Measurements from ENCODE around the gene UBE4B. TPM values are rescaled to one million over a fixed set of nuclear protein-coding genes. Genes with fewer than 3 reads are reported as not detected.

Gene UBE4B
- total and polyA plus RNA-seq, 2 of the 4 experiments (the other 2 are of a cell fraction), result 26.5 to 39.3 TPM

GRCh38 chr1:10033359-10033845 lies 644 bp downstream of the UBE4B start:
- Histone ChIP-seq H2BK15ac (ENCODE audit: low read depth, low read length) (peak overlapping the region; percentile 47; the same call in 2 of the 3 replicates), H3K4ac (ENCODE audit: low read depth, low read length) (peak overlapping the region; percentile 74), H2BK5ac (ENCODE audit: low read depth, low read length, poor library complexity, severe bottlenecking) (peak overlapping the region; percentile 68), H3K4me2 (ENCODE audit: low read depth, low read length) (peak overlapping the region; percentile 82), H3K23ac (ENCODE audit: low read depth, low read length) (peak overlapping the region; percentile 97), H3K4me1 (ENCODE audit: control insufficient read depth, insufficient read depth, low read length) (peaks cover 6% of the 10 kb centered on the region; the same call in 1 of the 2 replicates), H3K9me3 (ENCODE audit: control insufficient read depth, insufficient read depth, low read length) (no peaks in the 10 kb centered on the region), H3K27me3 (ENCODE audit: control insufficient read depth, insufficient read depth, low read length) (no peaks in the 10 kb centered on the region), H3K56ac (ENCODE audit: extremely low read depth, insufficient read depth, low read length) (peak overlapping the region; percentile 86), H2AK5ac (ENCODE audit: low read depth, low read length) (peak overlapping the region; percentile 89), H3K36me3 (ENCODE audit: control insufficient read depth, insufficient read depth, low read length) (no peaks in the 10 kb centered on the region), H3K14ac (replicated peaks; ENCODE audit: low read depth, low read length) (peak overlapping the region; percentile 65), H3K27ac (ENCODE audit: insufficient read depth, low read length) (peak overlapping the region; percentile 84), H2BK20ac (ENCODE audit: low read depth, low read length) (peak overlapping the region; percentile 66), H4K20me1 (ENCODE audit: insufficient read depth, low read length) (peaks cover 5% of the 10 kb centered on the region; the same call in 1 of the 2 replicates), H3K9me1 (ENCODE audit: insufficient read depth, low read length) (no peaks in the 10 kb centered on the region), H4K8ac (ENCODE audit: low read depth in 2 of 2, low read length in 2 of 2) (peak overlapping the region; percentile 73 to 82), H4K5ac (ENCODE audit: low read depth, low read length) (peak overlapping the region; percentile 2), H2AFZ (replicated peaks; ENCODE audit: low read length, poor library complexity) (peak overlapping the region; percentile 91), H2AK9ac (replicated peaks; ENCODE audit: low read depth, low read length, poor library complexity) (peak overlapping the region; percentile 72), H3K9ac (ENCODE audit: low read depth, low read length) (peak overlapping the region; percentile 83), H2BK120ac (ENCODE audit: low read depth, low read length) (peak overlapping the region; percentile 70), H4K91ac (ENCODE audit: insufficient read depth, low read depth, low read length) (peak overlapping the region; percentile 53), H3K18ac (ENCODE audit: low read depth, low read length) (peak overlapping the region; percentile 5; the same call in 1 of the 2 replicates), H3K4me3 (ENCODE audit: insufficient read depth, low read depth, low read length) (peak overlapping the region; percentile 70), H3K79me1 (ENCODE audit: low read depth in 1 of 2, low read length in 2 of 2) (peaks cover 1 to 28% of the 10 kb centered on the region in 2 experiments; a peak in 2 of 4 replicates)
- dilution Hi-C loops (cut with HindIII; ENCODE audit: low sequenced_read_pairs, unreplicated experiment), result no loop called here
- ATAC-seq (ENCODE audit: low read depth) (peak; percentile 28), DNase-seq (peak; percentile 25)
- TF ChIP-seq BHLHE40 (IDR thresholded peaks at IDR 0.05; ENCODE audit: low read depth, low read length), result no peak
- TF ChIP-seq CEBPB (IDR thresholded peaks at IDR 0.05; ENCODE audit: low read depth, low read length), result peak; percentile 63
- no peak for TF ChIP-seq SMC3 (IDR thresholded peaks at IDR 0.05; ENCODE audit: low read depth, low read length)
- 0% methylated on average over 6 of the region's 19 CpGs; no CpG with 5 or more reads in 1 of the 2 experiments for WGBS, 2 experiments (ENCODE audit: extremely low coverage in 2 of 2, insufficient read length in 1 of 2)
- in situ Hi-C loops (cut with MboI; ENCODE audit: low sequenced_read_pairs), result no loop called here
- POLR2A ChIA-PET (ENCODE audit: unreplicated experiment), result no interaction called here
- CTCF ChIA-PET, result interaction anchor here (2.8 kb wide), 1 partner anchor 83 kb away, joined by 6 read pairs; no protein-coding TSS in a partner anchor
- intact Hi-C loops (cut with micrococcal nuclease), result loop anchor here (5.0 to 10.0 kb wide), 3 partner anchors 46 to 391 kb away; partner anchors contain the start of gene KIF1B
- BruUV-seq (replicated peaks), result no TSS peak
